22Rv1 (cell line): ENCODE data around the gene TNS1.

ENCODE experiments used
- H3K27ac ChIP-seq: fragments of 450-650 bp; 2 replicates; pipeline ENCODE4 v1.5.1; 2017
- ZFX ChIP-seq: fragments of 450-650 bp; IDR thresholded peaks from 2 replicates; pipeline ENCODE4 v1.6.1; 2017; ENCODE audit warnings: antibody characterized with exemption, borderline replicate concordance
- TF ChIP-seq, protein P1 (sequence below): fragments of 450-650 bp; IDR thresholded peaks from 2 replicates; pipeline ENCODE4 v1.5.1; 2017; ENCODE audit warnings: mild to moderate bottlenecking

TNS1 gene

DNA sequence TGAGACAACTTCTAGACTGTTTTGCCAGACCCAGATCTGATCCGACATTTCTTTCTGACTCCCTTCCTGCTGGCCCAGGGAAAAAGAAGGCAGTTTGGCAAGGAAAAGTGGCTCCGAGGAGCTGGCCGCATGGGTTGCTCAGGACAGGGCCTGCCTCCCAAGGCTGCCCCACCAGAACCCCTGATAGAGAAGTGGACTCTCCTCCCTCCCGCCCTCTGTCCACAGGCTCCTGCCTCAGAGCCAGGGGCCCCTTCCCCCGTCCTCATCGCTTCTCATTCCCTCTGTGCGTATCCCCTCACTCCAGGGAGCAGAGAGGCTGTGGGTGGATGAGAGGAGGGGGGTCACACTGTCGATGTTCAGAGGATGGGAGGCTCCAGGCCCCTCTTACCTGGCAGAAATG is 110.2 kb downstream of the TNS1 start:
- TF ChIP-seq, protein P1, sequence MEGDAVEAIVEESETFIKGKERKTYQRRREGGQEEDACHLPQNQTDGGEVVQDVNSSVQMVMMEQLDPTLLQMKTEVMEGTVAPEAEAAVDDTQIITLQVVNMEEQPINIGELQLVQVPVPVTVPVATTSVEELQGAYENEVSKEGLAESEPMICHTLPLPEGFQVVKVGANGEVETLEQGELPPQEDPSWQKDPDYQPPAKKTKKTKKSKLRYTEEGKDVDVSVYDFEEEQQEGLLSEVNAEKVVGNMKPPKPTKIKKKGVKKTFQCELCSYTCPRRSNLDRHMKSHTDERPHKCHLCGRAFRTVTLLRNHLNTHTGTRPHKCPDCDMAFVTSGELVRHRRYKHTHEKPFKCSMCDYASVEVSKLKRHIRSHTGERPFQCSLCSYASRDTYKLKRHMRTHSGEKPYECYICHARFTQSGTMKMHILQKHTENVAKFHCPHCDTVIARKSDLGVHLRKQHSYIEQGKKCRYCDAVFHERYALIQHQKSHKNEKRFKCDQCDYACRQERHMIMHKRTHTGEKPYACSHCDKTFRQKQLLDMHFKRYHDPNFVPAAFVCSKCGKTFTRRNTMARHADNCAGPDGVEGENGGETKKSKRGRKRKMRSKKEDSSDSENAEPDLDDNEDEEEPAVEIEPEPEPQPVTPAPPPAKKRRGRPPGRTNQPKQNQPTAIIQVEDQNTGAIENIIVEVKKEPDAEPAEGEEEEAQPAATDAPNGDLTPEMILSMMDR: no peak
- no peak for TF ChIP-seq ZFX
- H3K27ac ChIP-seq: no peak overlapping the region

DNA sequence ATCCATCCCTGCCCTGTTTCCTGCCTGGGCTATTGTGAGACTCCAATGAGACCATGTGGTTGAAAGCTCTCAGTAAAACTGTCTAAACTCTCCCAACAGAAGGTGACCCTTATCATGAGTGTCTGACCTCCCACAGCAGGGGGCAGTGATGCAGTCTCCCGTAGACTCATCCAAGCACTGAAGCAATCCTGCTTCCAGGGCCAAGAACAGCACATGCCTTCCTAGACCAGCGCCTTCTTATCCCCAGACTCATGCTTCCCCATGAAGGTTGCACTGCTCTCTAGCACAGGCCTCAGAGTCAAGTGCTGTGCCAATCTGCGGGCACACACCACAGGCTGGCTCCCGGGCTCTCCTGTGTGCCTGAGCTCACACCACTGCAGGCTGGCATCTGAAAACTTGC is 112.3 kb downstream of the TNS1 start:
- TF ChIP-seq ZFX: no peak
- TF ChIP-seq, protein P1: no peak
- H3K27ac ChIP-seq: no peak overlapping the region

DNA sequence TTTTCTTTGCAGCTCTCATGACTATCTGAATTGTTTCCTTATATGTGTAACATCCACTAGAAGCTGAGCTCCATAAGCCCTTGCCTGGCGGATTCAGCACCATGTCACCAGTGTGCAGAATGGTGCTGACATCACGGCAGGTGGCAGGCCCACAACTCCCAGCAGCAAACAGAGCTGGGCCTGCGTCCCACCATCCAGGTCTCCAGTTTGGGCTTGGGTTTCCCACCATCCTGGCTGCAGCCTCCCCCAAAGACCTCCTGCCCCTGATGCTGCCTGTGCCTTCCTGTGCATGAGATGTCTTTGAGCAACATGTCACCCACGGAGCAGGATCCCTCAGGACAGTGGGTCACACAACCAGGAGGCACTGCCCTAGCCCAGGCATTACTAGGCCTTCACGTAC is 113.1 kb downstream of the TNS1 start:
- no peak overlapping the region for H3K27ac ChIP-seq
- TF ChIP-seq, protein P1: no peak
- TF ChIP-seq ZFX: no peak

DNA sequence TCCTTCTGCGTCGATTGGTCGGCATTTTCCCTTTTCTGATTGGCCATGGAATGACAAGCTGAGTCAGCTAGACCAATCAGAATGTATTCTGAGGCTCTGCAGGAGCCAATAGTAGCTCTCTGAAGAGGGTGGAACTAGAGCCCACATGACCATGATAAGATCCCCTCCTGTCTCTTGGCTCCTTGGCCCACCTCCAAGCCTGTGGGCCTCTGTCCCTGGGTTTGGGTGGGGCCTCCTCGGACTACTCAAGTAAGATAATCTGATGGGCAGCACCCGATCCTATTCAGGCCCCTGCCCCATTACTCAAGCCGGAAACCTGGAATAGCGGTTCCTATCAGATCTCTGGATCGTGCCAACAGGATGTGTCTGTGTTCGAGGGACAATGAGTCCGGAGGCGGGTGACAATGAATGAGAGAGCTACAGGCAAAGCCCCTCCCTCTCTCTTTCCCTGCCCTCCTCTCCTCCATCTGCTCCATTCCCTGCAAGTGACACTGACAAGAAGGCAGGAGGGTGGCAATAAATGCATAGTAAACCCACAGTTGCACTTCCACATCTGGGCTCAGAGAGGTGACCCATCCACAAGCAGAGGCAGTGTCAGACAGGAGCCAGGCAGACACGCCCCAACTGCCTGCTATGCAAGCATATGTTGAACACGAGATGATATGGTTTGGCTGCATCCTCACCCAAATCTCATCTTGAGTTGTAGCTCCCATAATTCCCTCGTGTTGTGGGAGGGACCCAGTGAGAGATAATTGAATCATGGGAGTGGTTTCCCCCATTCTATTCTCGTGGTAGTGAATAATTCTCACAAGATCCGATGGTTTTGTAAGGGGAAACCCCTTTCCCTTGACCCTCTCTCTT is 114.7 kb downstream of the TNS1 start:
- no peak for TF ChIP-seq ZFX
- TF ChIP-seq, protein P1: no peak

DNA sequence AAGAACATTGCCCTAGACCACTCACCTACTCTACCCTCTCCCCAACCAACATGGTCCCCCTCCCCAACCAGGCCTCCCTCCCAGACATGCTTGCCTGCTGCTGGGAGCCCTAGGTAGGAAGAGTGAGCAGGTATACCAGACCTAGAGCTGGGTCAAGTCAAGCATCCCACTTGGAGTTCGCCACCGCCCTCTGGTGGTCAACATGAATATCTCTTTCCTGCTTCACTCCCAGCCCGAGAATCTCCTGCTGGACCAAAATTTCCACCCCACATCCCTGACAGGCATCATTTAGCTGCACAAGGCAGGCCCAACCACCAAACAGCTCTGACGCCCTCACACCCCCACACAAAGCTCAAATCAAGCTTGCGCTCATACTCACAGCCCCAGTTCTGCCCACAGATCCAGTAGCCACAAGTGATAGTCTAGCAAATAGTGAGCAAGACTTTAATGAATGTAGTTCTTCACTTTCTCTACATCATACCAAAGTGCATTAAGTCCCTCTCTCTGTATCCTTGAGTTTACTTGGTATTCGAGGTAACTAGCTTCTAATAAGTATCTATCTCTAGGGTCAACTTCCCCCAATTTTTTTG is 116.0 kb downstream of the TNS1 start:
- no peak overlapping the region for H3K27ac ChIP-seq

More for the DNA sequence above, 114.7 kb downstream of the TNS1 start:
- no peak overlapping the region for H3K27ac ChIP-seq

DNA sequence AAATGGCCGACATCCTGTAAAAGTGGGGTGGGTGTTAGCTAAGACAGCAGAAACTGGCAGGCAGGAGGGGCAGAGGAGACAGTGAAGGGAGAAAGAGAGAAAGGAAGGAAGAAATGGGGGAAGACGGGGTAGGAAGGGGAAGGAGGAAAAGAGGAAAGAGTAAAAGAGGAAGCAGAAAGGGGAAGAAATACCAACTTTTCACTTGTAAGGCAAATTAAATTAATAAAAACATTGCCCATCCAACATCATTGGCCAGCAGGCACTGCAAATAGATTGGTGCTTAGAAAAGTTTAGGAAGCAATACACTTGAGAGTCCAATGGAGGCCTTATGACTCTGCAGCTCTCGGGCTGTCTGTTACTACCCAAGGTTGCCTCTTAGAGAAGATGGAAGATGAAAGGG is 116.7 kb downstream of the TNS1 start:
- no peak overlapping the region for H3K27ac ChIP-seq
- no peak for TF ChIP-seq ZFX
- TF ChIP-seq, protein P1: no peak

More for the DNA sequence above, 116.0 kb downstream of the TNS1 start:
- TF ChIP-seq, protein P1: peak; percentile 88
- no peak for TF ChIP-seq ZFX

DNA sequence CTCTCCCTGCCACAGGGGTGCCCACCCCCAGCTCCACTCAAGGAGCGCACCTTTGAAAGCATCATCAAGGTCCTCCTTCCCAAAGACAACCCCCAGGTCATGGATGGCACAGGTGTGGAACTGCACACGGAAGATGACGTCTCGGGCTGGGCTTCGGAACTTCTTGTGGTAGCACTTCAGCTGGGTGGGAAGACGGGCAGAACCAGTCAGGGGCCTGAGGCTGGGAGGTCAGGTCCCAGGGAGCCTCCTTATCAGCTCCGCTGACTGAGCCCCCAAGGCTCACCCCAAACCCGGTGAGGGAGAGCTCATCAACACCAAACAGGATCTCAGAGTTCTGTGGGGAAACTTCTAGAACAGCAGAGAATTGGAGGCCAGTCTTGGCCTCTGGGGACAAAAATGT is 117.8 kb downstream of the TNS1 start:
- H3K27ac ChIP-seq: no peak overlapping the region
- TF ChIP-seq, protein P1: no peak
- no peak for TF ChIP-seq ZFX
